SH-SY5Y (cell line): ENCODE results near the gene GCA.

ENCODE experiments used
- GATA2 ChIP-seq: IDR thresholded peaks from 2 replicates; pipeline ENCODE4 v1.6.1; 2011; ENCODE audit warnings: mild to moderate bottlenecking, low read depth, low read length
- GATA3 ChIP-seq: IDR thresholded peaks from 2 replicates; pipeline ENCODE4 v1.6.1; 2011; ENCODE audit warnings: low read depth, mild to moderate bottlenecking, low read length, moderate library complexity

- no peak for TF ChIP-seq GATA2
- no peak for TF ChIP-seq GATA3
Measured at GRCh38 chr2:162343492-162343823, 474 bp upstream of the GCA start.
